Uterus (tissue), 2 donors: ENCODE data around the gene C22orf31.

Experiments
- POLR2A ChIP-seq, 2 donors: fragments of 450-650 bp; IDR thresholded peaks; one replicate each; pipeline ENCODE4 v1.6.1; 2016; ENCODE audit warnings: antibody characterized with exemption in 2 of 2, mild to moderate bottlenecking in 1 of 2, moderate library complexity in 1 of 2
- TF ChIP-seq, protein P1 (sequence below), 4 experiments: fragments of 200-600 bp in 2 of 4; fragments of 450-650 bp in 2 of 4; sonication (generic) in 2 of 4; IDR thresholded peaks; one replicate each; pipeline ENCODE4 v1.5.1; 2016 to 2019; ENCODE audit warnings: antibody characterized with exemption in 4 of 4, mild to moderate bottlenecking in 2 of 4, moderate library complexity in 1 of 4

GRCh38 chr22:29073618-29074275 lies 12.1 kb upstream of the C22orf31 start:
- TF ChIP-seq, protein P1, sequence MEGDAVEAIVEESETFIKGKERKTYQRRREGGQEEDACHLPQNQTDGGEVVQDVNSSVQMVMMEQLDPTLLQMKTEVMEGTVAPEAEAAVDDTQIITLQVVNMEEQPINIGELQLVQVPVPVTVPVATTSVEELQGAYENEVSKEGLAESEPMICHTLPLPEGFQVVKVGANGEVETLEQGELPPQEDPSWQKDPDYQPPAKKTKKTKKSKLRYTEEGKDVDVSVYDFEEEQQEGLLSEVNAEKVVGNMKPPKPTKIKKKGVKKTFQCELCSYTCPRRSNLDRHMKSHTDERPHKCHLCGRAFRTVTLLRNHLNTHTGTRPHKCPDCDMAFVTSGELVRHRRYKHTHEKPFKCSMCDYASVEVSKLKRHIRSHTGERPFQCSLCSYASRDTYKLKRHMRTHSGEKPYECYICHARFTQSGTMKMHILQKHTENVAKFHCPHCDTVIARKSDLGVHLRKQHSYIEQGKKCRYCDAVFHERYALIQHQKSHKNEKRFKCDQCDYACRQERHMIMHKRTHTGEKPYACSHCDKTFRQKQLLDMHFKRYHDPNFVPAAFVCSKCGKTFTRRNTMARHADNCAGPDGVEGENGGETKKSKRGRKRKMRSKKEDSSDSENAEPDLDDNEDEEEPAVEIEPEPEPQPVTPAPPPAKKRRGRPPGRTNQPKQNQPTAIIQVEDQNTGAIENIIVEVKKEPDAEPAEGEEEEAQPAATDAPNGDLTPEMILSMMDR (IDR thresholded peaks at IDR 0.05) = no peak
- no peak for TF ChIP-seq POLR2A (IDR thresholded peaks at IDR 0.05)
